Measurements from ENCODE around the gene NUF2.
"Not testable (repeated sequence)": the region's sequence is repeated elsewhere in the genome, so short reads cannot be mapped to it uniquely, and the experiment has no call there.

The NUF2 gene

DNA sequence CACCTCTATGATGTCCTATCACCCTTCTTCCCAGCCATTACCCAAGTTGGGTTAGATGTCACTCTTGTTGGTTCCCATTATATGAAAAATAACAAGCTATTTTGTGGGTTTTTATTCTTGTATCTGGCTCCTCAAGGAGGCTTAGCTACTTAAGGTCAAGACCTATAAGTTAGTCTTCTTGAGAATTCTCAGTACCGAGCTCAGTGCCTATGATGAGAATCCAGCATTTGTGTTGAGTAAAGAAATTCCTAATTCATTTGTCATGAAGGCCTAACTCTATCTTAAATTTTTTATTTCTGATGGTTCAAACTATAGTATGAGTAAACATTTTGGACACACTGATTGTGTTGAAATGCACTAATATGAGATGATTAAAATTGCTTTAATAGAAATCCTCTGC, 15.9 kb downstream of the NUF2 start:
- DNase-seq, result no peak

GRCh38 chr1:163346326-163346870, 24.6 kb downstream of the NUF2 start:
- DNase-seq, result no peak

DNA sequence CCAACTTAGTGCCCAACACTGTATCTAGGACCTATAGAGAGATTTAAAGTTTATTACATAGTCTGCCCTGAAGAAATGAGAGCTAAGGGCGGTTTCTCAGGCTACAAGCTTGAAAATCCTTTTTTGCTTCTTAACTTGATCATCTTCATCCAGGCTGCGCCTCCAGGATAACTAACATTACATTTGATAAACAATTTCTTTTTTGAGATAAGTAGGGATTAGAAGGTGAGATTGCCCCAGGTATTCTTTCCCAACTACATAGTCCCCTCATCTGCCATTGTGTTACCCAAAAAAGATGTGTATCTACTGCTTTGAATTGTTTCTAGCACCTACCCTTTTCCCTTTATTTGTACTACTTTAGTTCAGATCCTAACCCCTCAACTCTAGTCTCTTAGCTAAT, 25.4 kb downstream of the NUF2 start:
- DNase-seq, result no peak

DNA sequence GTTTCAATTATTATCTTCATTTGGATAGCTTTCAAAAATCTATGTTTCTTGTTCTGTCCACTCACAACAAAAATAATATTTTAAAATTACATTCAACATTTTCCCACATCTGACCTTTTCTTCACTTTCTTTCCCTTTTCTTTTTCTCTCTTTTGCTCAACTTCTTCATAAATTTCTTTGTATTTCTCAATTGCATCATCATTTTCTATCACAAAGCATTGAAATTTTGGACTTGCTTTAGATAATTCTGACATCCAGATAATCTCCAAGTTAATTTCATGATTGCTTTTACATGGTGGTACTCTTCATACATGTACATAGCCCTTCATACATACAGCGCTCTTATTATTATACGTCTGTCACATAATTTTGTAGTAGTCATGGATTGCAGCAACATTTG, 30.2 kb downstream of the NUF2 start:
- no peak for DNase-seq

- DNase-seq, result no peak
Measured at GRCh38 chr1:163357378-163357777, 35.6 kb downstream of the NUF2 start.

GRCh38 chr1:163358172-163358571, 36.4 kb downstream of the NUF2 start:
- not testable (repeated sequence) for DNase-seq

- no peak for DNase-seq
Measured at GRCh38 chr1:163361123-163361934, 39.6 kb downstream of the NUF2 start.

GRCh38 chr1:163365186-163365585, 43.4 kb downstream of the NUF2 start:
- DNase-seq, result no peak

DNA sequence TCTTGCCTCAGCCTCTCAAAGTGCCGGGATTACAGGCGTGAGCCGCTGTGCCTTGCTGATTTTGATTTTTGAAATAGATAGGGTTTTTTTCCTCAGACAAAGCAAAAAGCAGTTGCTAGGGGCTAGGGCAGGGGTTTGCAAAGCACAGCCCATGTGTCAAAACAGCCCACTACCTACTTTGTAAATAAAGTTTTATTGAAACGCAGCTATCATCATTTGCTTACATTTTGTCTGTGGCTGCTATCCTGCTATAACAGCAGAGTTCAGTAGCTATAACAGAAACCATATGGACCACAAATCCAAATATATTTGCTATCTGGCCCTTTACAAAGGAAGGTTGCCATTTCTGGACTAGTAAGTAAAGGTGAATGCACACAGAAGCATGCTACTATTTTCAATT, 44.8 kb downstream of the NUF2 start:
- no peak for DNase-seq

DNA sequence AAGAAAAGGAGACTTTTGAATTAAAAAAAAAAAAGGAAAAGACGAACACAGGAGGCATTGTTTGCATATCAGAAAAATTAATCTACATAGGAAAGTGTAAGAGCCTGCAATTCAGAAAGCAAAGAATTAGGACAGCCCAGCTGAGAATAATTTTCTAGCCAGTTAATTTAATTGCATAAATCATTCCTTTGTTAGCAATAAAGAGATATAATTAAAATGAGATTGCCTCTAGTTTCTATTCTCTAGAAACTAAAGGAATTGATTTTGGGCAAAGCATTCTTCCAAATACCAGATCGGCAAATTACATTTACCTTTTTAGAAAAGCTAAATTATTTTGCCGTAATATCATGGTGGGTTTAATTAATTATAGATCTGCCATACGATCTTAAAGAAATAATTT, 46.0 kb downstream of the NUF2 start:
- no peak for DNase-seq

GRCh38 chr1:163372576-163372975, 50.8 kb downstream of the NUF2 start:
- no peak for DNase-seq

GRCh38 chr1:163378554-163378953, 56.8 kb downstream of the NUF2 start:
- DNase-seq, result no peak

DNA sequence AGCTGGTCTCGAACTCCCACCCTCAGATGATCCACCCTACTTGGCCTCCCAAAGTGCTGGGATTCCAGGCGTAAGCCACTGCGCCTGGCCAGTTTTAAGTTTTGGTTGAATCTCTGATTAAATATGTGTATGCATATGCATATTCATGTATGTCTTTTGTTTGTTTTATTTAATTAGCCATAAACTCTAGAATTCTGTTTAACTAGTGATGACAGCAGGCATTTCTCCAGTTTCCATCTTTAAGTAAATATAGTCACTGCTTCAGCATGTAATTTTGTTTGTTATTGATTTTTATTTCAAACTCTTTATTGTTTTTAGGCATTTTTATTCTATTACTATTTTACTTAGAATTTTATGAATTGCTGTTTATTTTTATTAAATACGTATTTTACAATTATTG, 58.0 kb downstream of the NUF2 start:
- no peak for DNase-seq

- no peak for DNase-seq
Measured at GRCh38 chr1:163381487-163382184, 59.9 kb downstream of the NUF2 start.

GRCh38 chr1:163382395-163382794, 60.6 kb downstream of the NUF2 start:
- DNase-seq, result no peak

DNA sequence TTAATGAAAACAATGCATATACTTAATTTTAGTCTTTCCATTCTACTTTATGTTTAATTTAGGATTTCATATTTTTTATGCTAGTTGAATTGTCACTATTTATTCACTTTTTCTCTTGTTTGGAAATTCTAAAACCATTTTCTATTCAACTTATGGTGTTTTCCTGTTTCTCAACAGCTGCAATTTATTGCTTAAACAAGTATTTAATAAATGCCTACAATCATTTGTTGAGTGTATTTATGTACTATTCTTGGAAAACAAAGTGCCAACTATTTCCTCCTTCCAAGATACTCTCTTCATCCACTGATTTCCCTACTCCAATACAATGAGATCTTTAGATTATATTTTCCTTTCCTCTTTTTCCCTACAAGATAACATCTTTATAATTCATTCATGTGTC, 65.4 kb downstream of the NUF2 start:
- DNase-seq, result no peak

GRCh38 chr1:163388970-163389369, 67.2 kb downstream of the NUF2 start:
- DNase-seq, result no peak

- DNase-seq, result no peak
Measured at GRCh38 chr1:163395790-163396189, 74.0 kb downstream of the NUF2 start.

- DNase-seq, result no peak
Measured at GRCh38 chr1:163397451-163398200, 75.9 kb downstream of the NUF2 start.

- no peak for DNase-seq
Measured at GRCh38 chr1:163399001-163399400, 77.2 kb downstream of the NUF2 start.

GRCh38 chr1:163399976-163400601, 78.3 kb downstream of the NUF2 start:
- no peak for DNase-seq

GRCh38 chr1:163401211-163401610, 79.5 kb downstream of the NUF2 start:
- no peak for DNase-seq

Data from CD4-positive, alpha-beta T cell treated with Interferon gamma for 1 hour (primary cell).